GM21367 (cell line): ENCODE data around the gene ADH6.
"Not testable (repeated sequence)": the region's sequence is repeated elsewhere in the genome, so short reads cannot be mapped to it uniquely, and the experiment has no call there.

Source experiments
- ATAC-seq: cut with Tn5 transposase; IDR thresholded peaks from one replicate; pipeline ENCODE4 v1.9.1; 2021; ENCODE audit not compliant: unreplicated experiment

The ADH6 gene

DNA sequence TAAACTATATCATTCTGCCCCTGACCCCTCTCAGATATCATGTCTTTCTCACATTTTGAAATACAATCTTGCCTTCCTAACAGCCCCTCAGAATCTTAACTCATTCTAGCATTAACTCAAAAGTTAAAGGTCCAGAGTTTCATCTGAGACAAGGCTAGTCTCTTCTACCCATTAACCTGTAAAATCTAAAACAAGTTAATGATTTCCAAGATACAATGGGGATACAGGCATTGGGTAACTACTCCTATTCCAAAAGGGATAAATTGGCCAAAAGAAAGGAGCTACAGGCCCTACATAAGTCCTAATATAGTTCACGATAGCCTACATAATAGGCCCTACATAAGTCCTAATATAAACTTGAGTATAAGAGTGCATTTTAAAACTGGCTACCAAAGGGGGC is 18.9 kb downstream of the ADH6 start:
- ATAC-seq: no peak

DNA sequence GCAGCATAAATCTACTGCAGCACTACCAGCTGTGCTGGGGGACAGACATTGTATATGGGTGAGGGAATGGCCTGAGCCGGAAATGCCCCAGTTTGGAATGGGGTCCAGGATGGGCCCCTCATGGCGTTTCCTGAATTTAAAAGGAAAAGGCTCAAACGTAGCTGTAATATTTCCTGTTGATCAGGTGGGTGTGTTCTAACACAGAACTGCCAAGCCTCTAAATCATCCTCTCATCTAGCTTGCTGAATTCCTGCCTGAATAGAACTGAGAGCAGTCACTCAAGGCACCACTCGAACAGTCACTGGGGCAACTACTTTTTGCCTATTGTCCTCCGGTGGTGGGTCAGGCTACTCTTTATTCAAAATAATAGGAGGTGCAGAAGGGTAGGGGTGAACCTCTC is 28.7 kb downstream of the ADH6 start:
- ATAC-seq: no peak

DNA sequence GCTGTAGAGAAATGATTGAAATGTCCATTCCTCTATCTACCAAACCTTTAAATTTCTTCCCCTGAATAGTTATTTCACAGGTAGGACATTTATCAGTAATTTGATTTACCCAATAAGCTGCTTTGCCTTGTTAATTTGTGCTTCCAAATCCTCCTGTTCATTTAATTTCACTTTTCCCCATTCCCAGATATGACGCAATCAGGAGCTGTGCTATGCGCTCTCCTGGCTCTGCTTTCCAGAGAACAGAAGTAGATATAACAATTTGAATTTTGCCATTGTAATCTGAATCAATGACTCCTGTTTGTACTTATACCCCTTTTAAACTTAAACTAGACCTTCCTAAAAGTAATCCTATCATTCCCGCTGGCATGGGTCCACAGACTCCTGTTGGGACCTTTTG is 29.1 kb downstream of the ADH6 start:
- not testable (repeated sequence) for ATAC-seq

DNA sequence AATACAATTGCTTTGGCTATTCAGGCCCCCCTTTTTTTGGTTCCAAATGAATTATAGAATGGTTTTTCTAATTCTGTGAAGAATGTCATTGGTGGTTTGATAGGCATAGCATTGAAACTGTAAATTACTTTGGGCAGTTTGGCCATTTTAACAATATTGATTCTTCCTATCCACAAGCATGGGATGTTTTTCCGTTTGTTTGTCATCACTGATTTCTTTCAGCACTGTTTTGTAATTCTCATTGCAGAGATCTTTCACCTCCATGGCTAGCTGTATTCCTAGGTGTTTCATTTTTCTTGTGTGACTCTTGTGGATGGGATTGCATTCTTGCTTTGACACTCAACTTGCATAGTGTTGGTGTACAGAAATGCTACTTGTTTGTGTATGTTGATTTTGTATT is 33.0 kb downstream of the ADH6 start:
- ATAC-seq: no peak

DNA sequence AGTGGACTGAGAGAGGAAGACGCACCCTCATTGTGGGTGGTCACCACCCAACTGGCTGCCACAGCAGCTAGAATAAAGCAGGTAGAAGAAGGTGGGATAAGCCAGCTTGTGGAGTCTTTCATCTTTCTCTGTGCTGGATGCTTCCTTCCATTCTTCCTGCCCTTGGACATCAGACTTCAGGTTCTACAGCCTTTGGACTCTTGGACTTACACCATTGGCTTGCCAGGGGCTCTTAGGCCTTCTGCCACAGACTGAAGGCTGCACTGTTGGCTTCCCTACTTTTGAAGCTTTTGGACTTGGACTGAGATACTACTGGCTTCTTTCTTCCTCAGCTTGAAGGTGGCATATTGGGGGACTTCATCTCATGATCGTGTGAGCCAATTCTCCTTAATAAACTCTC is 33.5 kb downstream of the ADH6 start:
- no peak for ATAC-seq

DNA sequence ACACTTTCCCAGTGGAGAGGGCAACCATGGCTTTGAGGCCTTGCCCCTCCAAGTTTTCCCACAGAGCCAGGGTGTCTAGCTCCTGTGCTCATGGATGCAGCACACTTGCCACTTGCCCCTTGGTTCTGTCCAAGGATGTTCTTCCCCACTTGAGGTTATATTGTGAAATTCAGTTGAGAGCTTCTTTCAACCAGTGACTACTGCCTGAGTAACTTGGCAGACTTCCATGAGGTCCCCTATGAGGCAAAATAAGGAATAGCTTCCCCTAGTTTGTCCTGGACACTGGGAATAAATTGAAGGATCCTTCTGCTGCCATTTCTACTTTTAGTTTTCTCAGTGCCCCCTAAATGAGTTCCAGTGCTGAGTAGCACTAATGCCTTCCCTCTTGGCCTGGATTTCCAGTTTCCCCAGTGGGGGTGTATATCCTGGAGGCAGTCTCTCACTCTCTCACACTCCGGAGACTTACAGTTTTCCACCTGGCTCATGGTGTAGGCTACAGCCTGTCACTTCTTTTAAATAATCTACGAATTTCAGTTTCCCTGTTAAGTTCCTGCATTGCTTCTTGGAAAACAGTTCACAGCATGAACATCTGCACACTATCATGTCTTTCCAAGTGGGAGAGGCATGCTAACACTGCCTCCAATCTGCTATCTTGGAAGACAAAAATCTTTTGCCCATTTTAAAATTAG is 38.5 kb downstream of the ADH6 start:
- ATAC-seq: no peak

DNA sequence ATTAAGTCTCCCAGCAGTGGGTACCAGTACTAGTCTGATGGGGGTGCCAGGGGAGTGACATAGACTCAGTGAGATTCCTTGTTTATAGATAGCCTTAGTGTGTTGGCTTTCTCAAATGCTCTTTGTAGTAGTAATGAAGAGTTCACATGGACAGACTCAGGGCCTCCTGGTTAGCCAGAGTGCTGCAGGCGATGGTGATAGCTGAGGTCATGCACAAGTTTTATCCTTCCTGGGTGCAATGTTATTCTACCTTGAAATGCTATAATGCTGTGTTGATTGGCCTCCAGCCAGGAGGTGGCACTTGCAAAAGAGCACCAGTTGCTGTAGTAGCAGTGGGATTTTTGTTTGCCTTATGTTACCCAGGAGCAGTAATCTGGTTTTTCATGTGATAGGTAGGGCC is 39.4 kb downstream of the ADH6 start:
- ATAC-seq: no peak

DNA sequence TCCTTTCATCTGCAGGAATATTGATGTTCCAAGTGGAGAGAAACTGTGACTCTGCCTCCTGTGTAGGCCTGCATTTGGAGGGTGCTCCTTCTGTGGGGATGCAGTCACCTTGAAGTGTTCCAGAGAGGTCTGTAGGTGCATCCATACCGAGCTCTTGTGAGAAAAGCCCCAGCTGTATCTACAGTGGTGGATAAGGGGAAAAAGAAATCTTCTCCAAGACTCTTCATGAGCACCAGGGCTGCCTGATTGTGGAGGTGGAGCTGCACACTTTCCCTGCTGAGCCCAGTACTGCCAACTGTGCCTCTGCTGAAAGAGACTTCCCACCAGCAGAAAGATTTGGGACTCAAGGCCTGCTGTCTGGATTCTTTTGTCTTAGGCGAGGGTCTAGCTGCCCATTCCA is 39.9 kb downstream of the ADH6 start:
- ATAC-seq: no peak

DNA sequence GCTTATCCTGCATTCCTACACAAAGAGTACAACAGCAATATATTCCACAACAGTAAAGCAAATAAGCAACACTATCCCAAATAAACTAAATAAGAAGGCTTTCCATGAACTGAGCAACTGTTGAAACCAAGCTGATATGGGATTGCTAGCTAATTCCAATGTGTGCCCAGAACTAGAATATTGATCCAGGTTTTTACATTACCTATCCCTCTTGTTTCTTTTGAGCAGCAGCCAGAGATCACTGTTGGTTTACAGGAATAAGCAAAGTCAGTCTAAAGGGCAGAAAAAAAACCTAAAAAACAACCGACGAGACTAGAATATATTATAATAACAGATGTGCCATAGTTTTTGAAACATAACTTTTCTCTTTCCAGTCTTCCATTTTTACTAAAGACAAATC is 52.5 kb downstream of the ADH6 start:
- no peak for ATAC-seq

DNA sequence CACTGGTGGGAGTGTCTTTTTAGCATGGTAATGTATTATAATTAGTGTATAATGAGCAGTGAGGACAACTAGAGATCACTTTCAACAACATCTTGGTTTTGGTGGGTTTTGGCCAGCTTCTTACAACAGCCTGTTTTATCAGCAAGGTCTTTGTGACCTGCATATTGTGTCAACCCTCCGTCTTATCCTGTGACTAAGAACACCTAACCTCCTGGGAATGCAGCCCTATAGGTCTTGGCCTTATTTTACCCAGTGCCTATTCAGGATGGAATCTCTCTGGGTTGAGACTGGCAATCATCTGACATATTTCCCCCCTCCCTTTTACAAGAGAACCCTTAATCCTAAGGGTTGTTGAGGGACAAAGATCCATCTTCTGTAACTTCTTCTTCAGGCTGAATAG is 53.1 kb downstream of the ADH6 start:
- no peak for ATAC-seq

DNA sequence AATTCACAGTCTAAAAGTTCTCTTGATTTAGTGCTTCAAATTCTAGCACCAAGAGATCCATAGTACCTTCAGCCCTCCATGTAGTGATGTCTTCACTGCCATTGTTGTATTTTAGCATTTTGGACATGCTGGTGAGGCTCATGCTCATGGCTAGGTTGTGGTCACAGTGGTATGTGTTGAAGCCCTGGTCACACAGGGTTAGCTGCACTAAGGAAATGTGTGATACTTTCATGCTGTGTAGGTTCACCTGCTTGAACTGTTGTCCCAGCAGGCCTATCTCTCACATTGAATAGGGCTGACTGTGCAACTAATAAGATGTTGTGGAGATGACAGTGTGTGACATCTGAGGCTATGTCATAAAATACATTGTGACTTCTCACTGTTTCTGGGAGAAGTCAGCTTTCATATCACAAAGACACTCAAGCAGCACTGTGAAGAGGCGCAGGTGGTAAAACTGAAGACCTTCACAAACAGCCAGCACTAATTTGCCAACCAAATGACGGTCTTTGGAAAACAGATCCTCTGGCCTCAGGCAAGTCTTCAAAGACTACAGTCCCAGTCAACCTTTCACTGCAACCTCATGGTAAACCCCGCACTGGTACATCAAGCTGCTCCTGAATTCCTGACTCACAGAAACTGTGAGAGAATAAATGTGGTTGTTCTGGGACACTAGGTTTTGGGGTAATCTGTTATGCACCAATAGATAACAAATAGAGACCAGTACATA is 57.5 kb downstream of the ADH6 start:
- ATAC-seq: no peak

DNA sequence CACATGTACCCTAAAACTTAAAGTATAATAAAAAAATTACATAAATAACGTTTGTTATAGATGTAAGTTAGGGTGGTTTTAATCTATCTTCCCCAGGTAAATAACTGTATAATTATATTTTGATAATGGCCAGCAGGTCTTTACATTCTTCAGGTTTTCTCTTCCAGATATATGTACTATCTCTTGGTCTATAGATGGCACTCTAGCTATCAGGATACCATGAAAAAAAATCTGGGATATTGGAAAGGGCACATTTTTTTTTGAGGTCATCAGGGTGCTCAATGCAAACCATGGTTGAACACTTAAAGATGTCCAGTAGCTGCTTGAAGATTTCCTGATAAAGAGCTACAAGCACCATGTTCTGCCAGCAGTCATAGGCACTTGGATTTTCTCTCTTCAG is 59.3 kb downstream of the ADH6 start:
- no peak for ATAC-seq

DNA sequence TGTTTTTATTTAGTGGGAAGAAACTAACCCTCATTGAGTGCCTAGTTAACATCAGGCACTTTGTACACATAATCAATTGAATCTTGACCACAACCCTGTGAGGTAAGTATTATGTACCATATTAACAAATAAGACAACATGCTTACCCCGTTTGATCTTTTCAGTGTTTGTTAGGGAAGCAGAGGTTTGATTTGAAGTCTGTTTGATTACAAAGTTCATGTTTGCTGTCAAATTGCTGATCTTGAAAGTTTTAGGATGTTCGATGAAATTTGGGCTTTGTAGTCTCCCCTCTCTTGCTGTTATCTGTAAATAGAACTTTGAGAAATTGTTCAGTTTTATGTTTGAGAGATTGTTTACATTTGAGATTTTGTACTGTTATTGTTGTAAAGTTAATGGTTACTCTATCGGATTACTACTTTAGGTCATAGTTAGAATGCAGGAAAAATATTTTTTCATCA is 61.5 kb downstream of the ADH6 start:
- no peak for ATAC-seq

DNA sequence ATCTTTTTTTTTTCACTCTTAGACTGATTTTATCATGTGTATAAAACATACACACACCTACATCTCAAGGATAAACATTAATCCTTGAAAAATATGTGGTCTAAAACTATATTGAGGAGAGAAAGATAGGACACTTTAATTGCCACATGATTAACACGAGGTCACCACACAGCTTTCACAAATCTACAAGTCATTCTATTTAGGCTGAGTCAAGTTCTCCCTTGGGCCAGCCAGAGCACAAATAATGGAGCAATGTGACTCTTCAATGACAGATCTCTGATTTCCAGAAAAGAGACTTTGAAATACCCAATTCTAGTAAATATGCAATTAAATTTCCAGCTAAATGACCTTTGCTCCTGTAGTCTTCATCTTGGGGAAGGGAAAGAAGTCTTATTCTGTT is 62.1 kb downstream of the ADH6 start:
- no peak for ATAC-seq

DNA sequence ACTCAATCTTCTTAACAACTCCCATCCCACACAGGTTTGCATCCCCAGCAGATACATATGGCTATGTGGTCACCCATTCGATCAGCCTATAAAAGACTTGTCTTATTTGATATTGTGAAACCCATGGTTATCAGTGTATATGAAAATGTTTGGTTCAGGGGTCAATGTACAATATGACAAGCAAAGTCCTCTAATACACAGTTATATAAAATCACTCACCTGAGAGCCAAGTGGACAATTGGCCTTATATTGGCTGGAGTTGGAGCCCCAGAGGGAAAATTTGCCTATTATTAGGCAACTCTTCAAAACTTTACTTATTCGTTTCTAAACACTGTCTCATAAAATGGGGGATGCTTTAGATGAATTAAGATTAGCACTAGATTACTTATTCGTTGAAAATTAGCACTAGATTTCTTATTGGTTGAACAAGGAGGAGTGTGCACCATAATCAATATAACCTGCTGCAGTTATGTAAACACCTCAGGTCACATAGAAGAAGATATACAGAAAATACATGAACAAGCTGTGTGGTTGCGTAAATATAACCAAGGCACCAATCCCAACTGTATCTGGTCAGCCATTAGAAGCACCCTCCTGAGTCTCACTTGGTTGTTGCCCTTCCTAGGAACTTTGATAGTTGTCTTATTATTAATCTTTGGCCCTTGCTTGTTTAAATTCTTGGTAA is 64.2 kb downstream of the ADH6 start:
- ATAC-seq: no peak
